Parathyroid adenoma (tissue), 2 donors: Measurements from ENCODE around the gene FERMT1.

Experiments used
- H2AFZ ChIP-seq: fragments of 300-600 bp; sonication (generic); one replicate; pipeline ENCODE4 v1.7.0; 2017; ENCODE audit warnings: antibody characterized with exemption, mild to moderate bottlenecking
- H3K27ac ChIP-seq: fragments of 300-600 bp; sonication (generic); one replicate; pipeline ENCODE4 v1.7.0; 2017
- H3K27me3 ChIP-seq: fragments of 300-600 bp; sonication (generic); one replicate; pipeline ENCODE4 v1.7.0; 2017; ENCODE audit warnings: low read length; ENCODE audit not compliant: control insufficient read depth, insufficient read depth
- H3K36me3 ChIP-seq: fragments of 300-600 bp; sonication (generic); one replicate; pipeline ENCODE4 v1.7.0; 2017; ENCODE audit warnings: low read length; ENCODE audit not compliant: control insufficient read depth, insufficient read depth
- H3K4me1 ChIP-seq: fragments of 300-600 bp; sonication (generic); one replicate; pipeline ENCODE4 v1.7.0; 2017; ENCODE audit warnings: control low read depth
- H3K4me2 ChIP-seq: fragments of 300-600 bp; sonication (generic); one replicate; pipeline ENCODE4 v1.7.0; 2017; ENCODE audit warnings: low read length
- H3K4me3 ChIP-seq: fragments of 300-600 bp; sonication (generic); one replicate; pipeline ENCODE4 v1.7.0; 2017; ENCODE audit warnings: low read depth, low read length
- H3K79me2 ChIP-seq: fragments of 300-600 bp; sonication (generic); one replicate; pipeline ENCODE4 v1.7.0; 2017; ENCODE audit warnings: control low read depth
- H3K9ac ChIP-seq: fragments of 300-600 bp; sonication (generic); one replicate; pipeline ENCODE4 v1.7.0; 2017; ENCODE audit warnings: mild to moderate bottlenecking
- H3K9me3 ChIP-seq: fragments of 300-600 bp; sonication (generic); one replicate; pipeline ENCODE4 v1.7.0; 2017; ENCODE audit warnings: low read length; ENCODE audit not compliant: control insufficient read depth
- TF ChIP-seq, protein P1 (sequence below): fragments of 300-600 bp; sonication (generic); IDR thresholded peaks from one replicate; pipeline ENCODE4 v1.7.0; 2017; ENCODE audit warnings: antibody characterized with exemption, mild to moderate bottlenecking
- donor health status: primary hyperparathyroidism.

The FERMT1 gene

DNA sequence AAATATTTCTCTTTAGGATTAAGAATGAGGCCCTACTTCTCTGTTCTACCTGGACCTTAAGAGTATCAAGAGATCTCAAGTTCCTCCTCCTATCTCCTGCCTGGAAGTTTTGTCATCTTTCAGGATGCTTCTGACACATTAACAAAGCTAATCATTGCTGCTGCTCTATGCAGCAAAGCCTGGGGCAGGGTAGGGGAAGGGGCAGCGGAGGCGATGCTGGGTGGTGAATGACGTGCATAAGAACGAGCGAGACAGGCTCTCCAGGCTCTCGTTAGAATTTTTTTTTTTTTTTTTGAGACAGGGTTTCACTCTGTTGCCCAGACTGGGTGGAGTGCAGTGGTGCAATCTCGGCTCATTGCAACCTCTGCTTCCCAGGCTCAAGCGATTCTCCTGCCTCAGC is 31.2 kb downstream of the FERMT1 start:
- Histone ChIP-seq H3K36me3 (no peaks in the 10 kb centered on the region), H3K27me3 (no peaks in the 10 kb centered on the region), H3K4me3 (no peak overlapping the region), H3K27ac (no peak overlapping the region), H3K4me2 (no peak overlapping the region), H3K9me3 (no peaks in the 10 kb centered on the region), H3K4me1 (no peaks in the 10 kb centered on the region), H3K9ac (no peak overlapping the region), H3K79me2 (no peaks in the 10 kb centered on the region), H2AFZ (no peak overlapping the region)
- TF ChIP-seq, protein P1, sequence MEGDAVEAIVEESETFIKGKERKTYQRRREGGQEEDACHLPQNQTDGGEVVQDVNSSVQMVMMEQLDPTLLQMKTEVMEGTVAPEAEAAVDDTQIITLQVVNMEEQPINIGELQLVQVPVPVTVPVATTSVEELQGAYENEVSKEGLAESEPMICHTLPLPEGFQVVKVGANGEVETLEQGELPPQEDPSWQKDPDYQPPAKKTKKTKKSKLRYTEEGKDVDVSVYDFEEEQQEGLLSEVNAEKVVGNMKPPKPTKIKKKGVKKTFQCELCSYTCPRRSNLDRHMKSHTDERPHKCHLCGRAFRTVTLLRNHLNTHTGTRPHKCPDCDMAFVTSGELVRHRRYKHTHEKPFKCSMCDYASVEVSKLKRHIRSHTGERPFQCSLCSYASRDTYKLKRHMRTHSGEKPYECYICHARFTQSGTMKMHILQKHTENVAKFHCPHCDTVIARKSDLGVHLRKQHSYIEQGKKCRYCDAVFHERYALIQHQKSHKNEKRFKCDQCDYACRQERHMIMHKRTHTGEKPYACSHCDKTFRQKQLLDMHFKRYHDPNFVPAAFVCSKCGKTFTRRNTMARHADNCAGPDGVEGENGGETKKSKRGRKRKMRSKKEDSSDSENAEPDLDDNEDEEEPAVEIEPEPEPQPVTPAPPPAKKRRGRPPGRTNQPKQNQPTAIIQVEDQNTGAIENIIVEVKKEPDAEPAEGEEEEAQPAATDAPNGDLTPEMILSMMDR = no peak

DNA sequence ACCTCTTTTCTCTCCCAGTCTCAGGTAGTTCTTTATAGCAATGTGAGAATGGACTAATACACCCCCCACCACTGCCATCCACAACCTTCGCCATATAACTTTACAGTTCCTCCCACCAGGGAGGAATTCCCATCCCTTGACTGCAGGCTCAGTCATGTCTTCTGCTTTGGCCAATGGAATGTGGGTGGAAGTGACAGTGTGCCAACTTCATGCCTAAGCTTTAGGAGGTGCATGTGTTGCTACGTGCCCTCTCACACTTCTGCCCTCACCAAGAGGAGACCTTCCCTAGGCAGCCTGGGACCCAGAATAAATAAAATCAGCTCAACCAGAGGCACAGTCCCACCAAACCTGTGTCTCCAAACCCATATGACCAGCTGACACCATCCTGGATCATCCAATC is 36.0 kb downstream of the FERMT1 start:
- Histone ChIP-seq H3K79me2 (no peaks in the 10 kb centered on the region), H3K4me2 (no peak overlapping the region), H3K36me3 (no peaks in the 10 kb centered on the region), H2AFZ (no peak overlapping the region), H3K9ac (no peak overlapping the region), H3K4me1 (no peaks in the 10 kb centered on the region), H3K9me3 (no peaks in the 10 kb centered on the region), H3K4me3 (no peak overlapping the region), H3K27me3 (no peaks in the 10 kb centered on the region), H3K27ac (no peak overlapping the region)
- TF ChIP-seq, protein P1 = no peak

DNA sequence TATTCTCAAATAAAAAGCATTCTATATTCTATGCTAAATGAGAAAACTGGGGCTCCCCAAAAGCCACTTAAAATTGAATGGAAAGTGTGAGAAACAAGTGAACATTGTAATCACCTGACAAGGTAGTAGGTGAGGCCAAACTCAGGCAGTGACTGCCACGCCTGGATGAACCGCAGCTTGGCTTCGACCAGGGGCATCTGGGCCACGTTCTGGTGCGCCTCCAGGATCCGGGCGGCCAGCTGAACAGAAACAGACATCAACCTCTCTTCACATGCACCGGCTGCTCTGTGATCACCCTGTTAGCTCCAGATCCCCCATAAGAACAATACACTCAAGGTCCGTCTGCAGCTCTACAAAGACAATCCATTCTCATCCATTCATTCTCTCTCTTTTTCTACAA is 38.9 kb downstream of the FERMT1 start:
- no peak overlapping the region for H3K4me2 ChIP-seq
- TF ChIP-seq, protein P1 = no peak
- no peak overlapping the region for H2AFZ ChIP-seq
- no peaks in the 10 kb centered on the region for H3K36me3 ChIP-seq
- no peak overlapping the region for H3K9ac ChIP-seq
- no peaks in the 10 kb centered on the region for H3K4me1 ChIP-seq
- H3K27me3 ChIP-seq = no peaks in the 10 kb centered on the region
- no peak overlapping the region for H3K4me3 ChIP-seq
- no peaks in the 10 kb centered on the region for H3K9me3 ChIP-seq
- H3K79me2 ChIP-seq = no peaks in the 10 kb centered on the region
- no peak overlapping the region for H3K27ac ChIP-seq

GRCh38 chr20:6081236-6081635 is 41.6 kb downstream of the FERMT1 start:
- TF ChIP-seq, protein P1 = no peak

GRCh38 chr20:6079016-6079415 is 43.8 kb downstream of the FERMT1 start:
- Histone ChIP-seq H3K79me2 (no peaks in the 10 kb centered on the region), H2AFZ (no peak overlapping the region), H3K27me3 (no peaks in the 10 kb centered on the region), H3K4me2 (no peak overlapping the region), H3K9ac (no peak overlapping the region), H3K9me3 (no peaks in the 10 kb centered on the region), H3K27ac (no peak overlapping the region), H3K36me3 (no peaks in the 10 kb centered on the region), H3K4me1 (no peaks in the 10 kb centered on the region), H3K4me3 (no peak overlapping the region)
- TF ChIP-seq, protein P1 = no peak

More at GRCh38 chr20:6081236-6081635, 41.6 kb downstream of the FERMT1 start:
- no peak overlapping the region for H3K9ac ChIP-seq
- H3K4me1 ChIP-seq = no peaks in the 10 kb centered on the region
- H3K27me3 ChIP-seq = no peaks in the 10 kb centered on the region
- H3K36me3 ChIP-seq = no peaks in the 10 kb centered on the region
- no peak overlapping the region for H3K27ac ChIP-seq
- H3K79me2 ChIP-seq = no peaks in the 10 kb centered on the region
- no peak overlapping the region for H2AFZ ChIP-seq
- no peak overlapping the region for H3K4me2 ChIP-seq
- H3K4me3 ChIP-seq = no peak overlapping the region
- H3K9me3 ChIP-seq = no peaks in the 10 kb centered on the region
